Activated B cell treated with CpG ODN at 0.5 μM for 24 hours (primary cell): ENCODE results near the gene NFYB. TPM values are rescaled to one million over a fixed set of nuclear protein-coding genes. Genes with fewer than 3 reads are reported as not detected.

Source experiments
- ATAC-seq: fragments of 200-7000 bp; cut with Tn5 transposase; one replicate; pipeline ENCODE4 v1.10.0; 2021; ENCODE audit warnings: low read depth, mild to moderate bottlenecking, moderate library complexity
- CTCF ChIA-PET: fragments of 350-600 bp; sonication (Branson Sonifier 250); formaldehyde crosslinking; loops from one replicate; lab custom pipeline; 2021; ENCODE audit warnings: antibody characterized with exemption; lab: Charles Lee
- POLR2A ChIA-PET: fragments of 350-600 bp; sonication (Branson Sonifier 250); formaldehyde crosslinking; loops from one replicate; lab custom pipeline; 2021; ENCODE audit warnings: antibody characterized with exemption; lab: Charles Lee
- DNase-seq: peaks from one replicate; pipeline ENCODE4 v3.0.0; 2022
- H3K27ac Mint-ChIP-seq: one replicate; pipeline ENCODE4 v1.8.0; 2020; ENCODE audit warnings: mixed read lengths
- H3K27me3 Mint-ChIP-seq: one replicate; pipeline ENCODE4 v1.8.0; 2021; ENCODE audit warnings: mixed read lengths
- H3K36me3 Mint-ChIP-seq: one replicate; pipeline ENCODE4 v1.8.0; 2021; ENCODE audit warnings: low read depth, mixed read lengths
- H3K4me1 Mint-ChIP-seq: one replicate; pipeline ENCODE4 v1.8.0; 2021; ENCODE audit warnings: mixed read lengths
- H3K4me3 Mint-ChIP-seq: one replicate; pipeline ENCODE4 v1.8.0; 2020; ENCODE audit warnings: mild to moderate bottlenecking, mixed read lengths
- H3K9me3 Mint-ChIP-seq: one replicate; pipeline ENCODE4 v1.8.0; 2020; ENCODE audit warnings: mixed read lengths
- intact Hi-C: fragments of 100-400 bp; cut with micrococcal nuclease; formaldehyde crosslinking; loops from one replicate; pipeline ENCODE4 v1.15.1; 2024
- total RNA-seq: library from RNA; stranded (reverse); gene quantifications from 2 replicates; pipeline ENCODE4 v1.2.3, GENCODE V29; 2022
- TF ChIP-seq, protein P1 (sequence below): fragments of 200-600 bp; IDR thresholded peaks from one replicate; pipeline ENCODE4 v1.8.0; 2022; ENCODE audit warnings: antibody characterized with exemption, mild to moderate bottlenecking

NFYB gene
- total RNA-seq, 1 donor from 2014 or later: 17.0 TPM

DNA sequence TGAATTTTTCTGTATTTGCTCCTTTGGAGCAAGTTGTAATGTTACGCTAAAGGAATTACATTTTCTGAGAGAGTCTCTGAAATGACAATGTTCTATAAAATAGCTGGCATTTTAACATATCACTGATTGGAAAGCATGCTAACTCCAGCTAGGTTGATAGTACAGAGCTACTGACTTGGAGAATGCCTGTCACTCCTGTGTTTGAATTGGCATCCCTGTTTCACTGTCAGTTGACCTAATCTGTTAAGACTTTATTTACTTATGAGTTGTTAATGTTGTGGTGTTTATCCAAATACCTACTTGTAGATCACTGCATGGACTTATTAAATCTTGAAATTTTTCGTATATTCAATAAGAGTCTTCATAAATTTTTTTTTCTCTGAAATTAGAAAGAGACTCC lies 40.1 kb downstream of the NFYB start:
- H3K36me3 Mint-ChIP-seq: peaks cover 65% of the 10 kb centered on the region
- H3K27ac Mint-ChIP-seq: no peak overlapping the region
- H3K9me3 Mint-ChIP-seq: no peaks in the 10 kb centered on the region
- intact Hi-C loops: no loop called here
- ATAC-seq (no peak), DNase-seq (no peak)
- no peaks in the 10 kb centered on the region for H3K4me1 Mint-ChIP-seq
- ChIA-PET CTCF (interaction anchor here (0.7 to 2.1 kb wide), 2 partner anchors 11 to 13 kb away, joined by 3 to 9 read pairs; no protein-coding TSS in a partner anchor), POLR2A (no interaction called here)
- no peak overlapping the region for H3K4me3 Mint-ChIP-seq
- TF ChIP-seq, protein P1, sequence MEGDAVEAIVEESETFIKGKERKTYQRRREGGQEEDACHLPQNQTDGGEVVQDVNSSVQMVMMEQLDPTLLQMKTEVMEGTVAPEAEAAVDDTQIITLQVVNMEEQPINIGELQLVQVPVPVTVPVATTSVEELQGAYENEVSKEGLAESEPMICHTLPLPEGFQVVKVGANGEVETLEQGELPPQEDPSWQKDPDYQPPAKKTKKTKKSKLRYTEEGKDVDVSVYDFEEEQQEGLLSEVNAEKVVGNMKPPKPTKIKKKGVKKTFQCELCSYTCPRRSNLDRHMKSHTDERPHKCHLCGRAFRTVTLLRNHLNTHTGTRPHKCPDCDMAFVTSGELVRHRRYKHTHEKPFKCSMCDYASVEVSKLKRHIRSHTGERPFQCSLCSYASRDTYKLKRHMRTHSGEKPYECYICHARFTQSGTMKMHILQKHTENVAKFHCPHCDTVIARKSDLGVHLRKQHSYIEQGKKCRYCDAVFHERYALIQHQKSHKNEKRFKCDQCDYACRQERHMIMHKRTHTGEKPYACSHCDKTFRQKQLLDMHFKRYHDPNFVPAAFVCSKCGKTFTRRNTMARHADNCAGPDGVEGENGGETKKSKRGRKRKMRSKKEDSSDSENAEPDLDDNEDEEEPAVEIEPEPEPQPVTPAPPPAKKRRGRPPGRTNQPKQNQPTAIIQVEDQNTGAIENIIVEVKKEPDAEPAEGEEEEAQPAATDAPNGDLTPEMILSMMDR: no peak
- H3K27me3 Mint-ChIP-seq: no peaks in the 10 kb centered on the region

DNA sequence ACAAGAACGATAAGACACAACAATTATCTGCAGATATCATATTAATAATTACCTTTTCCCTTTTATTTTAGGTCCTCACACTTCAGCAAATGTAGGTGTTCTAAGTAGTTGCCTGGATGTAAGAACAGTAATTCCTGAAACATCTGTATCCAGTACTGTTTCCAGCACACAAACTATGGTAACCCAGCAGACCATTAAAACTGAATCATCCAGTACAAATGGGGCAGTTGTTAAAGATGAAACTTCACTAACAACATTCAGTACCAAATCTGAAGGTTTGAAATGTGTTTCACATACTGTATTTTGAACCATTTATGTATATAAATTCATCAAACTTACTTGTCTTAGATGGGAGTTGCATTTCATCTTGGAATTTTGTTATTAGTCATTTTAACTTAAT lies 42.7 kb downstream of the NFYB start:
- POLR2A ChIA-PET: no interaction called here
- DNase-seq (no peak), ATAC-seq (no peak)
- peaks cover 66% of the 10 kb centered on the region for H3K36me3 Mint-ChIP-seq
- no peak overlapping the region for H3K27ac Mint-ChIP-seq
- no peaks in the 10 kb centered on the region for H3K9me3 Mint-ChIP-seq
- TF ChIP-seq, protein P1: no peak
- H3K27me3 Mint-ChIP-seq: no peaks in the 10 kb centered on the region
- intact Hi-C loops: no loop called here
- CTCF ChIA-PET: no interaction called here
- H3K4me3 Mint-ChIP-seq: no peak overlapping the region
- H3K4me1 Mint-ChIP-seq: no peaks in the 10 kb centered on the region

DNA sequence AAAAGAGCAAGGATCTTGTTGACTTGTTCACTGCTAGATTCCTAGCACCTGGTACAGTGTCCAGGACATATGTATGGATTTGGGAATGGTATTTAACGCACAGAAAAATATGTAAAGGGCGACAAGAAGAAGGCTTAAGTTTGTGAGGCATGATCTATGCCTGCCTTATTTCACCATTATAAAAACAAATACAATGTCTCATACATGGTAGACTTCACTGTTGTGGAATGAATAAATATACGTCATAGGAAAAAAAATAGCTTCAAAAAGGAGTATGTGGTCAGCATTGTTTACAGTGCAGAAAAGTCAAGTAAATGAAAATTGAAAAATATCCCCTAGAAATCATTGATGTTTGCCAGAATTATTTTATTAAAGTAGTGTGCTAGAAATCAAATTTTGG lies 43.7 kb downstream of the NFYB start:
- DNase-seq (no peak), ATAC-seq (no peak)
- H3K4me1 Mint-ChIP-seq: no peaks in the 10 kb centered on the region
- no peak overlapping the region for H3K4me3 Mint-ChIP-seq
- no peaks in the 10 kb centered on the region for H3K27me3 Mint-ChIP-seq
- TF ChIP-seq, protein P1: no peak
- H3K36me3 Mint-ChIP-seq: peaks cover 70% of the 10 kb centered on the region
- intact Hi-C loops: no loop called here
- H3K27ac Mint-ChIP-seq: no peak overlapping the region
- no peaks in the 10 kb centered on the region for H3K9me3 Mint-ChIP-seq
- ChIA-PET POLR2A (no interaction called here), CTCF (no interaction called here)

DNA sequence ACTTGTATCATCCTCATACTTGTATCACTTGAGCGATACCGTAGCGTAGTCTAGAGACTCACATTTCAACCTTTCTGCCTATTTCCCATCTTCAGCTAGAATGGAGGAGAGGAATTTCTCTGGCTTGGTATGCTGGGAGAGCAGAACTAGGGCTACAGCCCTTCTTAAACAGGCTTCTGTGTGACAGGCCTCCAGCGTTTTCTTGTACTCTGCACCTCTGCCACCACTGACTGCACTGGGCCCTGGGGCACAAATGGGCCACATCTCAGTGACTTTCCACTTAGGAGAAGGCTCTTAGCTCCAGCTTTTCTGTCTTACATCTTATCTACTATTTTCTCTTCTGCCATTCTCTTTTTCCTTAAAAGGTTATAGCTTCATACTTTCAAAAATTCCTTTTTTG lies 46.9 kb downstream of the NFYB start:
- Mint-ChIP-seq H3K9me3 (no peaks in the 10 kb centered on the region), H3K36me3 (peaks cover 65% of the 10 kb centered on the region), H3K27ac (no peak overlapping the region), H3K4me1 (no peaks in the 10 kb centered on the region), H3K27me3 (no peaks in the 10 kb centered on the region), H3K4me3 (no peak overlapping the region)
- intact Hi-C loops: no loop called here
- ChIA-PET CTCF (no interaction called here), POLR2A (no interaction called here)
- ATAC-seq (no peak), DNase-seq (no peak)
- TF ChIP-seq, protein P1: no peak

DNA sequence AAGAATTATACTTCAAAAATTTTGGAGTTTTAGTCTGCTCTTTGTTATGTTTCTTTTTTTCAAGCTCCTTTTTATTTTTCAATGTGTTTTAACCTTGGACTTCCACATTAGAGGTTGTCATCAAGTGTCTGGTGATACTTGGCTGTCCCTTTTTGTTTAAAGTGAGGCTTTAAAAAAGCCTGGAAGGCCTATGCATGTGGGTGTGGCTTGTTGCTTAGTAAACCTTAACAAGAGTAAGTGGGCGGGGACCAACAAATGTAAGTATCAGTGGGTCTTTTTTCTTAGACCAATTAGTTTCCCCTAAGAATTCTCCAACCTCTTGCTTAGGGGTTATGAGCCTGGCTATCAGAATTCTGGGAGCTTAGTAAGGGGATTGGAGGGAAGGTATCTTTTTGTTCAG lies 47.3 kb downstream of the NFYB start:
- H3K4me1 Mint-ChIP-seq: no peaks in the 10 kb centered on the region
- ChIA-PET POLR2A (no interaction called here), CTCF (no interaction called here)
- H3K27ac Mint-ChIP-seq: no peak overlapping the region
- H3K27me3 Mint-ChIP-seq: no peaks in the 10 kb centered on the region
- TF ChIP-seq, protein P1: no peak
- no peak for DNase-seq
- H3K36me3 Mint-ChIP-seq: peaks cover 70% of the 10 kb centered on the region
- H3K9me3 Mint-ChIP-seq: no peaks in the 10 kb centered on the region
- H3K4me3 Mint-ChIP-seq: no peak overlapping the region
- no peak for ATAC-seq
- intact Hi-C loops: no loop called here
